ENCODE results near the gene CD6. TPM values are rescaled to one million over a fixed set of nuclear protein-coding genes. Genes with fewer than 3 reads are reported as not detected.
A peak's percentile ranks its signal among the peaks of the same experiment; 100 is the strongest.

CD6 gene
- total and polyA plus RNA-seq, 2 donors from 2014 or later, result 0.24 to 6.7 TPM

GRCh38 chr11:60935676-60936442 is 35.6 kb upstream of the CD6 start:
- Histone ChIP-seq H3K27ac (ENCODE audit: low read depth in 2 of 2, low read length in 2 of 2) (no peak overlapping the region), H3K9ac (ENCODE audit: low read length in 3 of 3) (no peak overlapping the region), H3K27me3 (ENCODE audit: control insufficient read depth, insufficient read depth, low read length) (no peaks in the 10 kb centered on the region), H3K4me1 (ENCODE audit: control insufficient read depth in 2 of 3, insufficient read depth in 2 of 3, low read depth in 1 of 3, low read length in 3 of 3) (no peaks in the 10 kb centered on the region), H3K9me3 (ENCODE audit: control insufficient read depth in 2 of 3, insufficient read depth in 1 of 3, low read length in 3 of 3) (no peaks in the 10 kb centered on the region), H3K36me3 (ENCODE audit: control insufficient read depth in 2 of 3, insufficient read depth in 3 of 3, low read length in 3 of 3) (no peaks in the 10 kb centered on the region), H3K4me3 (ENCODE audit: low read length in 3 of 3) (no peak overlapping the region)
- FAIRE-seq (no peak), DNase-seq (no peak)
- intact Hi-C loops (cut with DNase I), result no loop called here
- TF ChIP-seq CTCF (IDR thresholded peaks at IDR 0.05; ENCODE audit: borderline replicate concordance, extremely low read depth, insufficient read depth), result no peak

GRCh38 chr11:60936467-60937143 is 34.9 kb upstream of the CD6 start:
- intact Hi-C loops (cut with DNase I), result no loop called here
- peak overlapping the region in 1 of 2 donors; percentile 28 for H3K27ac ChIP-seq (ENCODE audit: low read depth in 2 of 2, low read length in 2 of 2)
- no peak for FAIRE-seq
- DNase-seq, result no peak
- no peaks in the 10 kb centered on the region for H3K36me3 ChIP-seq (ENCODE audit: control insufficient read depth in 2 of 3, insufficient read depth in 3 of 3, low read length in 3 of 3)
- no peak overlapping the region for H3K9ac ChIP-seq (ENCODE audit: low read length in 3 of 3)
- H3K4me3 ChIP-seq (ENCODE audit: low read length in 3 of 3), result no peak overlapping the region
- no peaks in the 10 kb centered on the region for H3K4me1 ChIP-seq (ENCODE audit: control insufficient read depth in 2 of 3, insufficient read depth in 2 of 3, low read depth in 1 of 3, low read length in 3 of 3)
- TF ChIP-seq CTCF (IDR thresholded peaks at IDR 0.05; ENCODE audit: borderline replicate concordance, extremely low read depth, insufficient read depth), result no peak
- no peaks in the 10 kb centered on the region for H3K9me3 ChIP-seq (ENCODE audit: control insufficient read depth in 2 of 3, insufficient read depth in 1 of 3, low read length in 3 of 3)
- no peaks in the 10 kb centered on the region for H3K27me3 ChIP-seq (ENCODE audit: control insufficient read depth, insufficient read depth, low read length)

GRCh38 chr11:60937144-60937527 is 34.3 kb upstream of the CD6 start:
- FAIRE-seq (no peak), DNase-seq (peak in 1 of 5 donors; percentile 21)
- TF ChIP-seq CTCF (IDR thresholded peaks at IDR 0.05; ENCODE audit: borderline replicate concordance, extremely low read depth, insufficient read depth), result no peak
- Histone ChIP-seq H3K9ac (ENCODE audit: low read length in 3 of 3) (no peak overlapping the region), H3K36me3 (ENCODE audit: control insufficient read depth in 2 of 3, insufficient read depth in 3 of 3, low read length in 3 of 3) (no peaks in the 10 kb centered on the region), H3K27ac (ENCODE audit: low read depth in 2 of 2, low read length in 2 of 2) (peak overlapping the region in 1 of 2 donors; percentile 28), H3K4me3 (ENCODE audit: low read length in 3 of 3) (no peak overlapping the region), H3K27me3 (ENCODE audit: control insufficient read depth, insufficient read depth, low read length) (no peaks in the 10 kb centered on the region), H3K9me3 (ENCODE audit: control insufficient read depth in 2 of 3, insufficient read depth in 1 of 3, low read length in 3 of 3) (no peaks in the 10 kb centered on the region), H3K4me1 (ENCODE audit: control insufficient read depth in 2 of 3, insufficient read depth in 2 of 3, low read depth in 1 of 3, low read length in 3 of 3) (no peaks in the 10 kb centered on the region)
- intact Hi-C loops (cut with DNase I), result no loop called here
